ES-I3 (cell line): ENCODE measurements around the gene MAP4.

Experiments
- H3K36me3 ChIP-seq: 2 replicates; pipeline ENCODE4 v1.6.1; 2013; ENCODE audit warnings: mild to moderate bottlenecking, low read length, control low read depth, moderate library complexity; ENCODE audit not compliant: insufficient read depth
- H3K4me1 ChIP-seq: 2 replicates; pipeline ENCODE4 v1.6.1; 2013; ENCODE audit warnings: mild to moderate bottlenecking, control low read depth, low read length; ENCODE audit not compliant: insufficient read depth
- H3K9ac ChIP-seq: 2 replicates; pipeline ENCODE4 v1.6.1; 2013; ENCODE audit warnings: low read depth, mild to moderate bottlenecking, low read length, moderate library complexity
- H3K9me3 ChIP-seq: 2 replicates; pipeline ENCODE4 v1.6.1; 2013; ENCODE audit warnings: mild to moderate bottlenecking, low read length, moderate library complexity; ENCODE audit not compliant: control insufficient read depth, insufficient read depth

The MAP4 gene

DNA sequence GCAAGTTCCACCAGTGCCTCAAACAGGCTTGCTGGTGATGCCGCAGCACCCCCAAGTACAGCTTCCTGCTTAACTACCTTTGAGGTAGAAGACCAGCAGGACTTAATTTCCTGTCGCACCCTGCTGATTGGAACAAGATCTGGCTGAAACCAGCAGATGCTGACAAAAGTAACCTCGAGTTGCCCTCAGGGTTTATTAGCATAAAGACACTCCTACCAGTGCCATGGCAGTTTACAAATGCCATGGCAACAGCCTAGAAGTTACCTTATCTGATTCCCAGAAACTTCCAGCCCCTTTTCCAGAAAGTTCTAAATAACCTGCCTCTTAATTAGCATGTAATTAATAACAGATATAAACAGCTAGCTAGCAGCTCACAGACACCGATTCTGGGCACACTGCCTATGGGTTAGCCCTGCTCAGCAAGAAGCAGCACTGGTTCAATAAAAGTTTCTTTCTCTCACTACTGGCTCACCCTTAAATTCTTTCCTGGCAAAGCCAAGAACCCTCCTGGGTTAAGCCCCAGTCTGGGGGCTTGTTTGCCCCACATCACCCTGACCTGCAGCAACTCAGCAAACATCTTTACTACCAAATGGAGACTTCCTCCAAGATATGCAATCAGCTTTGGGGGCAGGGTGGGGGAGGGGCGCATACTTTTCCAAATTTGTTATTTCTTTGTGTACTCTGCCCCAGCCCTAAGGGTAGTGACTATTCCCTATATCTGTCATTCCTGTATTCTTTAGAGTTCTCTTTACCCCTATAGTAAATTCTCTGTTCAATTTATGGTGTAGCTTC lies 54.2 kb downstream of the MAP4 start:
- H3K4me1 ChIP-seq, result no peaks in the 10 kb centered on the region; the same call in 1 of the 2 replicates
- H3K9ac ChIP-seq, result no peak overlapping the region
- no peaks in the 10 kb centered on the region for H3K9me3 ChIP-seq
- no peaks in the 10 kb centered on the region for H3K36me3 ChIP-seq

DNA sequence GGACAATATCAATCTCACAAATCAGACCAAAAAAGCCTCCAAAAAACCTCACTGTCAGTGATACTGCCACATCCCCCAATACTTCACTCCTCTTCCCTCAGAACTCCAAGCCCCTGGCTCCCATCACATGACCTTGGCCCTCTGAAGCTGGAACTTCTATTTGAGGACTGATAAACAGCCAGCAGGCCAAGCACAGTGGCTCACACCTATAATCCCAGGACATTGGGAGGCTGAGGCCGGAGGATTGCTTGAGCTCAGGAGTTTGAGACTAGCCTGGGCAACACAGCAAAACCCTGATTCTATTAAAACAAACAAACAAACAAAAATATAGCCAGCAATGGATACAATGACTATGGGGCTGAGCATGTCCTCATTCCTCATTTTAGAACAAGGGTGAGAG lies 55.2 kb downstream of the MAP4 start:
- Histone ChIP-seq H3K36me3 (no peaks in the 10 kb centered on the region), H3K9me3 (no peaks in the 10 kb centered on the region), H3K9ac (no peak overlapping the region), H3K4me1 (no peaks in the 10 kb centered on the region; the same call in 1 of the 2 replicates)

DNA sequence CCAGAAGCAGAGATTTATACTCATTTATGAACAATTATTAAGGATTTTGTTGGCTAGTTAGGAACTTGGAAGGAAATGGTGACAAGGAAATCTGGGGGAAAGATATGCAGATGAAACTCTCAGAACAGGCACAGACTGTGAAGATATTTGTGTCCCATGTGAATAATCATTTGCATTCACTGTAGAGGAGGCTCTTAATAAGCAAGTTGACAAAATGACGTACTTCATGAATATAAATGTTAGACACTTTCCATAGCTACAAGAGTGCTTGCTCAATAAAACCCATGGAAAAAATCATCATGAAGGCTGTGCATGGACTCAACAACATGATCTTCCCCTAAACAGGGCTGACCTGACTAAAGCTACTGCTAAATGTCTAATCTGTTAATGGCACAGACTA lies 59.7 kb downstream of the MAP4 start:
- Histone ChIP-seq H3K36me3 (no peaks in the 10 kb centered on the region), H3K4me1 (no peaks in the 10 kb centered on the region), H3K9me3 (no peaks in the 10 kb centered on the region), H3K9ac (no peak overlapping the region)

DNA sequence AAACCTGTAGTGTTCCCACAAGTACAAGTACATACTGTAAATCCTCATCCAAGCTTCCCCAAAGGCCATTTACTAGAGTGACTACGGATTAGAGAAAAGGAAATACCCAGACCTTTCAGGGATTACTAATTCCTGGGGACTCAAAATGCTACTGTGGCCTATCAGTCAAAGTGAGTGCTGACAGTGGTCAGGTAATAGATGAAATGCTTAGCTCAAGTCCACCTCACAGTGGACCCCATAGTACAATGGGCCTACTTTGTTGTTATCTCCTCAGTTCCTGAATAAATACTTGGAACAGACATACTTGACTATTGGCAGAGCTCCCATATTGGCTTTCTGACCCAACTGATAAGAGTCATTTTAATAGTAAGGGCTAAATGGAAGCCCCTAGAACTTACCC lies 61.6 kb downstream of the MAP4 start:
- Histone ChIP-seq H3K36me3 (no peaks in the 10 kb centered on the region), H3K9ac (no peak overlapping the region), H3K9me3 (no peaks in the 10 kb centered on the region), H3K4me1 (no peaks in the 10 kb centered on the region)

DNA sequence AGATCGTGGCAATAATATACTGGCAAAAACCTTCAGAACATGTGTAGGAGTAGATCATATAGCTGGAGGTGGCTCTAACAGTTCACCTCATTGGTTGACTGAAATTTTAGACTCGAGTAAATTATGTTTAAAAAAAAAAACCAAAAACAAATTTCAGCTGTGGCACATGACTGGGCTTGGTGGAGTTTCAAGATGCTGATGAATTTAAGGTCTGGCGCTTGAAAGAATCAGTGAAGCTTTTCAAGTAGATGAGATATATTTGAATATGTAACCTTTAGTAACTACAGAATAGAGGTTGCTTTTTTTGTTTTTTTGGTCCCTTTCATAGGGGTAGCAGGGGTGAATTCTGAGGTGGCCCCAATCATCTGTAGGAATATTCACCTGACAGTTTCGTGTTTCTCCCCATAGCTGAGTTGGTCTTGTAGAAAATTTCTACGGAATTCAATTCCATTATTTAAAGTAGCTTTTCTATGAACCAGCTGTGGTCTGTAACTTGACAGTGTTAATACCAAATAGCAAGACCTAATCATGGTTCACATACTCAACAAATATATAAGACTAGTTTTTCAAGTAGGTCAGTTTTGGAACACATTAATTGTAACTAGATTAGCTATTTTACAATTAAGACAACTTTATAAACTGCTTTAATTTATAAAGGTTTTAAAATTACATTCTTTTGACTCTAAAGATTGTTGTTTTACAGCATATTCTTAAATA lies 65.6 kb downstream of the MAP4 start:
- H3K9me3 ChIP-seq, result no peaks in the 10 kb centered on the region
- no peaks in the 10 kb centered on the region for H3K4me1 ChIP-seq
- no peaks in the 10 kb centered on the region for H3K36me3 ChIP-seq
- H3K9ac ChIP-seq, result no peak overlapping the region

DNA sequence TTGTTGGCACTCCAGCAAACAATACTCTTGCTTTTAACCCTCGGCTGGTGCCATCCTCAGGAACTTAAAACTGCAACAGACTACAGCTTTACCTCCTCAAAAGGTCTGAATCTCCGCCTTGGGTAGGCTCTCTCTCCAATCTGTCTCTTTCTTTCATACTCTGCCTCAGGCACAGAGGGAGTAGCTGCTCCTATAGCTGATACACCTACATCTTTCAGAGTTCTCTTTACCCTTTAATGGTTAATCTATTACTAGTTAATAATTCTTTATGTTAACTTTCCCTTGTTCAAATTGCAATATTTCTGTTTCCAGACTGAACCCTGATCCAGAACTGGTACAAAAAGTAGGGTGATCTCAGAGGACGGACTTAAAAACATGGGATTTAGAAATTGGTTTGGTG lies 66.2 kb downstream of the MAP4 start:
- H3K9me3 ChIP-seq, result no peaks in the 10 kb centered on the region
- H3K9ac ChIP-seq, result no peak overlapping the region
- H3K4me1 ChIP-seq, result no peaks in the 10 kb centered on the region
- H3K36me3 ChIP-seq, result no peaks in the 10 kb centered on the region

DNA sequence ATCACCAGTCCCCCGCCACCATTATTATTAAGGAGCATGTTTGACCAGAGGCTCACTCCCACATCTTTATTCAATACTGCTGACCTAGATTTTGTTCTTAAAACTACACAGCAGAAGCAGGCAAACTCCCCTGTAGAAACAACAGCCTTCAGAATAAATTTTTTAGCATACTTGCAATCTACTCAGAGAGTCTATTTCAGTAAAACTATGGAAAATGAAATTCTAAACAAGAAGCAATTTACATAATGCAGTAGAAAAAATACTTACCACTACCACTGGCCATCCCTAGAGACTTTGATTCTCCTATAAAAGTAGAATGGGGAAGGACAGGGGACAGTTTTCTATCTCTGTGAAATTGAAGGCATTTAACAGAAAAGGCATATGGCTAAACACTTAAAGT lies 76.0 kb downstream of the MAP4 start:
- H3K9ac ChIP-seq, result no peak overlapping the region
- no peaks in the 10 kb centered on the region for H3K9me3 ChIP-seq
- H3K36me3 ChIP-seq, result no peaks in the 10 kb centered on the region; the same call in 1 of the 2 replicates
- no peaks in the 10 kb centered on the region for H3K4me1 ChIP-seq

DNA sequence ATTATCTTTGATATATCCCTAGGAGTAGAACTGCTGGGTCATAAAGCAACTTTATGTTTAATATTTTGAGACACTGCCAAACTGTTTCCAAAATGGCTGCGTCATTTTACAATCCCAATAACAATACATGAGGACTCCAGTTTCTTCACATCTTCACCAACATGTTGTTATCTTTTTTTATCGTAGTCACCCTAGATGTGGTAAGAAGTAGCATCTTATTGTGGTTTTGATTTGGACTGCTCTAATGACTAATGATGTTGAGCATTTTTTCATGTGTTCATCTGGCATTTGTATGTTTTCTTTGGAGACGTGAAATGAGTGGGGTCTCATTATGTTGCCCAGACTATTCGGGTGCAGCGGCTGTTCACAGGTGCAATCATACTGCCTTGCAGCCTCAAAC lies 83.8 kb downstream of the MAP4 start:
- Histone ChIP-seq H3K36me3 (no peaks in the 10 kb centered on the region; the same call in none of the 2 replicates), H3K9me3 (no peaks in the 10 kb centered on the region), H3K9ac (no peak overlapping the region), H3K4me1 (no peaks in the 10 kb centered on the region)

DNA sequence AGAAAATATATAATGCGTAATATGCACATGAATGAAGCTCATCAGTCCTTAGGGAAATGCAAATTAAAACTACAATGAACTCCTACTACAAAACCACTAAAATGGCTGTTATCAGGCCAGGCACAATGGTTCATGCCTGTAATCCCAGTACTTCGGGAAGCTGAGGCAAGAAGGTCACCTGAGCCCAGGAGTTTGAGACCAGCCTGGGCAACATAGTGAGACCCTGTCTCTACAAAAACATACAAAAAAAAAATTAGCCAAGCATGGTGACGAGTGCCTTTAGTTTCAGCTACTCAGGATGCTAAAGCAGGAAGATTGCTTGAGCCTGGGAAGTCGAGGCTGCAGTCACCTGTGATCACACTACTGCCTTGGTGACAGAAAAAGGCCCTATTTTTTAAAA lies 85.2 kb downstream of the MAP4 start:
- Histone ChIP-seq H3K36me3 (peaks cover 6% of the 10 kb centered on the region), H3K9ac (no peak overlapping the region), H3K9me3 (no peaks in the 10 kb centered on the region), H3K4me1 (no peaks in the 10 kb centered on the region)

DNA sequence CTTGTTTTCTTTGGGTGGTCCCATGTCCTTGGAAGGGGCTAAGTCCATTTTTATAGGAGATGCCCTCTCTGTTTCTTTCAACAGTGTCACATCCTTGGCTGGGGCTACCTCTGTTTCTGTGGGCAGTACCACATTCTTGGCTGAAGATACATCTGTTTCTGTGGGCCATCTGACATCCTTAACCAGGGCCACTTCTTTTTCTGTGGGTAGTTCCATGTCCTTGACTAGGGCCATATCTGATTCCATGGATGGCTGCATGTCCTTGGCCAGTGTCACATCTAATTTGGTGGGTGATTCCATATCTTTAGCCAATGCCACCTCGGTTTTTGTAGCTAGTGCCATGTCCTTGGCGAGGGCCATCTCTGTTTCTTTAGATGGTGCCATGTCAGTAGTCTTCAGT lies 99.5 kb downstream of the MAP4 start:
- no peaks in the 10 kb centered on the region for H3K4me1 ChIP-seq
- H3K9ac ChIP-seq, result no peak overlapping the region
- peaks cover 25% of the 10 kb centered on the region for H3K36me3 ChIP-seq
- H3K9me3 ChIP-seq, result no peaks in the 10 kb centered on the region

DNA sequence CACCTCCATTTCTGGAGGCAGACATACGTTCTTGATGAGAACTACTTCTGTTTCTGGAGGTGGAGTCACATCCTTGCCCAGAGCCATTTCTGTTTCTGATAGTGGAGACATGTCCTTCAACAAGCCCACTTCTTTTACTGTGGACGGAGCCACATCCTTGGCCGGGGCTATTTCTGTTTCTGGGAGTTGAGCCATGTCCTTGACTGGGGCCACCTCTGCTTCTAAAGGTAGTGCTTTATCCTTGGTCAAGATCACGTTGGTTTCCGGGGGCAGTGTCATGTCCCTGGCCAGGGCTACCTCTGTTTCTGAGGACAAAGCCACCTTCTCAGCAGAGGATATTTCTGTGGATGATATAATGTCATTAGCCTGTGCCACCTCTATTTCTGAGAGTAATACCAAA lies 100.0 kb downstream of the MAP4 start:
- H3K36me3 ChIP-seq, result peaks cover 25% of the 10 kb centered on the region
- H3K9ac ChIP-seq, result no peak overlapping the region
- H3K9me3 ChIP-seq, result no peaks in the 10 kb centered on the region
- H3K4me1 ChIP-seq, result peaks cover 3% of the 10 kb centered on the region; the same call in 1 of the 2 replicates

DNA sequence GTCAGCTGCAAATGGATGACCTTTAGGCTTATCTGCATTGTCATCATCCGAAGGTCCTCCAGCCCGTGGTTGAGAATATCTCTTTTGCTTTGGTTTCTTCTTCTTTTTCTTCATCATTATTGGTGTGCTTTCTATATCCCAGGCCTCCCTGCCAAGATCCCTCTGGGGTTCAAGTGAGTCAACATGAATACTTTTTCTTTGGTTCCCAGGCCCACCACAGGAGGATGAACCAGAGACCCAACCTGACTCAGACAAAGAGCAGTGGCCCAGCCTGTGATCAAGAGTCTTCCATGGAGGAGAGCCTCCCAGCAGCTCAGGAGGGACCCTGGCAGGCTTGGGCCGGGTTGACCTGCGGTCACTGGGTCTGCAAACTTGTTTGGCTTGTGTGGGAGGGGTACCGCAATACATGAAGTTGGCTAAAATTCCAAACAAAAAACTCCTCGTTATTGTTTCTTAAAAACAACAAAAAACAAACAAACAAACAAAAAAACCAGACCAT lies 104.2 kb downstream of the MAP4 start:
- Histone ChIP-seq H3K4me1 (peaks cover 13% of the 10 kb centered on the region), H3K9me3 (no peaks in the 10 kb centered on the region), H3K9ac (no peak overlapping the region), H3K36me3 (peaks cover 23% of the 10 kb centered on the region)

DNA sequence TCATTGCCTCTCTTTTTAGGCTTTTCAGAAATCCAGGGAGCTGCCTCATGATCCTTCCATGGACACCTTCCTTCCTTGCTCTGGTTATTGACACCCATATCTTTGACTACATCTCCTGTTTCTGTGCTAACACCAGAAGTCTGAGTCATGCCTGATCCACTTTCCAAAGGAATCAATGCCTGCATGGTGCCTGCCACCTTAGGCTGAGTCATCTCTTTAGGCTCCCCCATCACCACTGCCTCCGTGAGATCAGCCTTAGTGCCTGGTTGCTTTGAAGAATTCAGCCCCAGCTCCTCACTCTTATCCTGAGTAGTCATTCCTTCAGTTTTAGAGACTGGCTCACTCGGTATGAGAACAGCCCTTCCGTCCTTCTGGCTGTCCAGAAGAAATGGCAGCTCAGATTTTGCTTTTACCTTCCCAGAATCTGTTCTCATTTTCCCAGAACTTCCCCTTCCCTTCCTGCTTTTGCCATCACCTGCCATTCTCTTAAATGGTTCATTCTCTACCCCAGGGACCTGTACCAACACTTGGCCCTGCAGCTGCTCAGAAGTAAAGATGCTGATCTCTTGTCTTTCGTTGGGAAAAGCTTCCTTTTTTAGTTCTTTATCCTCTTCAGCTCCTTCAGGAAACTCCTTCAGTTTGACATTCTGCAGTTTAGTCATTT lies 105.3 kb downstream of the MAP4 start:
- Histone ChIP-seq H3K9me3 (no peaks in the 10 kb centered on the region), H3K9ac (no peak overlapping the region), H3K36me3 (peaks cover 13% of the 10 kb centered on the region), H3K4me1 (peaks cover 13% of the 10 kb centered on the region)

DNA sequence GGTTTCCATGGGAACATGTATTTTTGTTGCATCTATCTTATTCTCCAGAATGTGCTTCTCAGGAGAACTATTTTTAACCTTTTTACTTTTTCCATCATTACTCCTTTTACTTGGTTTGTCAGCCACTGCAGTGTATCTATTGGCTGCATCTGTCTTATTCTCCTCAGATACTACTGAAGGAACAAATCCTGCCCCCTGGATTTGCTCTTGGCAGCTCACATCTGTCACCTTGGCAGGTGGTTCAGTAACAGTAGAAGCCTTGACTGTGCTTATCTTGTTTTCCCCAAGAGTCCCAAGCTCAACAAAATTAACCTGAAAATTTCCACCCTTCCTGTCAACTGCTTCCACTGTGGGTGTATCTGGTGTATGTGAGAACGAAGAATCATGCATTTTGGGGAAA lies 106.0 kb downstream of the MAP4 start:
- Histone ChIP-seq H3K9me3 (no peaks in the 10 kb centered on the region), H3K4me1 (peaks cover 13% of the 10 kb centered on the region), H3K36me3 (peaks cover 8% of the 10 kb centered on the region; the same call in 1 of the 2 replicates), H3K9ac (no peak overlapping the region)
